ENCODE data around the gene ZBTB4. TPM values are rescaled to one million over a fixed set of nuclear protein-coding genes. Genes with fewer than 3 reads are reported as not detected.

Gene ZBTB4
- total RNA-seq, 1 experiment from 2014 or later: 17.1 TPM

DNA sequence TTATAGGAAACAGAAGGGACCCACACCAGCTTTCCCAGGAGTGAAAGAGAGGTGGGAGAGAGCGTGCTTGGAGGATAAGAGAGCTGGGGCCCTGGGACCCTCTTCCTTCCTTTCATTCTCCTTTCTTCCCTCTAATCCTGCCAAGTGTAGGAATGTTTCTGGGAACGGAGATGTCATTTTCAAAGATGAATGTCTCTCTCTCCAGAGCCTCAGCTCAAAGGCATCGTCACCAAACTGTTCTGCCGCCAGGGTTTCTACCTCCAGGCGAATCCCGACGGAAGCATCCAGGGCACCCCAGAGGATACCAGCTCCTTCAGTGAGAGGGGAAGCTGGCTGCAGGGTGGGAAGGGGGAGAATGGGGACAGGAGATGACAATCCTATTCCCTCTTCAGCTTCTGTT lies 38.2 kb downstream of the ZBTB4 start:
- Histone ChIP-seq H3K4me2 (ENCODE audit: low read length) (no peak overlapping the region), H3K36me3 (ENCODE audit: control insufficient read depth in 1 of 2, insufficient read depth in 2 of 2, low read length in 2 of 2) (no peaks in the 10 kb centered on the region), H3K79me2 (ENCODE audit: insufficient read depth, low read length) (no peaks in the 10 kb centered on the region), H3K9ac (ENCODE audit: low read length) (no peak overlapping the region), H3K27me3 (ENCODE audit: insufficient read depth, low read length) (no peaks in the 10 kb centered on the region), H4K20me1 (ENCODE audit: insufficient read depth) (no peaks in the 10 kb centered on the region), H3K4me3 (replicated peaks in 1 of 2; ENCODE audit: low read depth in 1 of 2, low read length in 2 of 2) (no peak overlapping the region), H3K27ac (ENCODE audit: low read depth, low read length) (no peak overlapping the region), H3K4me1 (ENCODE audit: control insufficient read depth in 1 of 2, insufficient read depth in 2 of 2, low read length in 2 of 2) (peaks cover 29 to 42% of the 10 kb centered on the region in 2 experiments), H3K9me2 (ENCODE audit: insufficient read depth) (no peaks in the 10 kb centered on the region), H2AFZ (ENCODE audit: low read depth, low read length, poor library complexity, severe bottlenecking) (no peak overlapping the region), H3K9me3 (ENCODE audit: control insufficient read depth in 1 of 2, insufficient read depth in 1 of 2, low read depth in 1 of 2, low read length in 2 of 2) (no peaks in the 10 kb centered on the region)
- CTCF ChIA-PET: interaction anchor here (1.3 kb wide), 1 partner anchor 119 kb away, joined by 3 read pairs; no protein-coding TSS in a partner anchor
- TF ChIP-seq POLR2A (IDR thresholded peaks at IDR 0.05; ENCODE audit: borderline replicate concordance, extremely low read depth, insufficient read depth, insufficient read length): no peak
- intact Hi-C loops (cut with micrococcal nuclease): no loop called here
- no TSS peak for BruUV-seq (replicated peaks)
- POLR2A ChIA-PET: interaction anchor here (0.6 kb wide), 1 partner anchor 286 kb away, joined by 3 read pairs; no protein-coding TSS in a partner anchor
- no peak for ATAC-seq
- DNase-seq (ENCODE audit: low read depth, low spot score): no peak
- RAD21 ChIA-PET (ENCODE audit: low non-redundant PET in 1 of 2, low total read pairs in 2 of 2, uncharacterized antibody in 2 of 2, unreplicated experiment in 2 of 2): no interaction called here

DNA sequence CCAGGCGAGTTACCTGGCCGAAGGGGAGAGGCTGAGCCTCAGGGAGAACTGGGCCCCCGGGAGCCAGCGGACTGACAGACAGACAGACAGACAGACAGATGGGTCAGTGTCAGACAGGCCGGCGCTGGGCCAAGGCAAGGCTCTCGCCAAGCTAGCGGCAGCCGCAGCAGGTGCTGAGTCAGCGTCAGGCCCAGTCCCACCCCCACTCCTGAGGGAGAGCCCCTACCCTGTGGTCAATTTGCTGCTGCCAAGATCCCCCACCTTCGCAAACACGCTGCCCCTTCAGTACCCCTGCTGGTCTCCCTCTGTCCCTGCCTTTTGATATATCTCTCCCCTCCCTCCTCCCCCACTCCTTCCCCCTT lies 38.6 kb downstream of the ZBTB4 start:
- TF ChIP-seq, protein P1, sequence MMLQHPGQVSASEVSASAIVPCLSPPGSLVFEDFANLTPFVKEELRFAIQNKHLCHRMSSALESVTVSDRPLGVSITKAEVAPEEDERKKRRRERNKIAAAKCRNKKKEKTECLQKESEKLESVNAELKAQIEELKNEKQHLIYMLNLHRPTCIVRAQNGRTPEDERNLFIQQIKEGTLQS (IDR thresholded peaks at IDR 0.05): no peak
- TF ChIP-seq POLR2A (IDR thresholded peaks at IDR 0.05; ENCODE audit: borderline replicate concordance, extremely low read depth, insufficient read depth, insufficient read length) (no peak), POLR2AphosphoS5 (IDR thresholded peaks at IDR 0.05; ENCODE audit: low read depth, low read length) (no peak), CBX3 (IDR thresholded peaks at IDR 0.05; ENCODE audit: low read depth) (no peak), JUND (IDR thresholded peaks at IDR 0.05) (no peak), ZNF274 (IDR thresholded peaks at IDR 0.05; ENCODE audit: low read depth, low read length) (no peak), TCF7L2 (IDR thresholded peaks at IDR 0.05; ENCODE audit: borderline replicate concordance, extremely low read depth, insufficient read depth, insufficient read length) (no peak), ELF1 (IDR thresholded peaks at IDR 0.05; ENCODE audit: borderline replicate concordance, low read depth) (no peak), ZBTB33 (IDR thresholded peaks at IDR 0.05; ENCODE audit: extremely low read depth, insufficient replicate concordance, low read length) (no peak), SRF (IDR thresholded peaks at IDR 0.05; ENCODE audit: low read depth) (no peak), YY1 (IDR thresholded peaks at IDR 0.05; ENCODE audit: extremely low read depth, insufficient replicate concordance, low read depth, low read length) (no peak), EZH2phosphoT487 (IDR thresholded peaks at IDR 0.05; ENCODE audit: borderline replicate concordance) (no peak), EGR1 (IDR thresholded peaks at IDR 0.05; ENCODE audit: low read depth) (no peak), SP1 (IDR thresholded peaks at IDR 0.05; ENCODE audit: low read depth) (no peak), MAX (IDR thresholded peaks at IDR 0.05) (no peak), FOSL1 (IDR thresholded peaks at IDR 0.05; ENCODE audit: low read depth) (no peak), CEBPB (IDR thresholded peaks at IDR 0.05; ENCODE audit: low read depth) (no peak), ZFX (IDR thresholded peaks at IDR 0.05) (no peak)
- DNase-seq (ENCODE audit: low read depth, low spot score): no peak
- Histone ChIP-seq H3K9ac (ENCODE audit: low read length) (no peak overlapping the region), H3K4me2 (ENCODE audit: low read length) (no peak overlapping the region), H3K27ac (ENCODE audit: low read depth, low read length) (no peak overlapping the region), H3K9me3 (ENCODE audit: control insufficient read depth in 1 of 2, insufficient read depth in 1 of 2, low read depth in 1 of 2, low read length in 2 of 2) (no peaks in the 10 kb centered on the region), H3K27me3 (ENCODE audit: insufficient read depth, low read length) (no peaks in the 10 kb centered on the region), H3K79me2 (ENCODE audit: insufficient read depth, low read length) (no peaks in the 10 kb centered on the region), H3K4me3 (replicated peaks in 1 of 2; ENCODE audit: low read depth in 1 of 2, low read length in 2 of 2) (no peak overlapping the region), H3K9me2 (ENCODE audit: insufficient read depth) (no peaks in the 10 kb centered on the region), H4K20me1 (ENCODE audit: insufficient read depth) (no peaks in the 10 kb centered on the region), H3K4me1 (ENCODE audit: control insufficient read depth in 1 of 2, insufficient read depth in 2 of 2, low read length in 2 of 2) (peaks cover 27 to 43% of the 10 kb centered on the region in 2 experiments), H3K36me3 (ENCODE audit: control insufficient read depth in 1 of 2, insufficient read depth in 2 of 2, low read length in 2 of 2) (no peaks in the 10 kb centered on the region), H2AFZ (ENCODE audit: low read depth, low read length, poor library complexity, severe bottlenecking) (no peak overlapping the region)
- RAD21 ChIA-PET (ENCODE audit: low non-redundant PET in 1 of 2, low total read pairs in 2 of 2, uncharacterized antibody in 2 of 2, unreplicated experiment in 2 of 2): no interaction called here
- POLR2A ChIA-PET: interaction anchor here (0.6 kb wide), 1 partner anchor 286 kb away, joined by 3 read pairs; no protein-coding TSS in a partner anchor
- CTCF ChIA-PET: no interaction called here
- no TSS peak for BruUV-seq (replicated peaks)
- no peak for ATAC-seq
- intact Hi-C loops (cut with micrococcal nuclease): no loop called here

Measured in HCT116 (cell line).